SK-N-MC (cell line): Measurements from ENCODE around the gene RNF213.
"Not testable (repeated sequence)": the region's sequence is repeated elsewhere in the genome, so short reads cannot be mapped to it uniquely, and the experiment has no call there.

Experiments used
- DNase-seq: peaks from one replicate; pipeline ENCODE4 v3.0.0-alpha.2; 2011; ENCODE audit warnings: low read depth, low spot score
- H3K27ac ChIP-seq: fragments of 200-600 bp; sonication (generic); 2 replicates; pipeline ENCODE4 v1.5.1; 2016; ENCODE audit warnings: mixed run types
- H3K36me3 ChIP-seq: fragments of 200-600 bp; sonication (generic); 2 replicates; pipeline ENCODE4 v1.6.1; 2017; ENCODE audit warnings: antibody characterized with exemption, low read length, mixed read lengths; ENCODE audit not compliant: insufficient read depth
- H3K4me3 ChIP-seq: fragments of 200-600 bp; sonication (generic); 2 replicates; pipeline ENCODE4 v1.5.1; 2016
- H3K9ac ChIP-seq: fragments of 200-600 bp; sonication (generic); 2 replicates; pipeline ENCODE4 v1.8.0; 2017; ENCODE audit warnings: mixed run types, mixed read lengths; ENCODE audit not compliant: insufficient read length
- H3K9me3 ChIP-seq: fragments of 200-600 bp; sonication (generic); 2 replicates; pipeline ENCODE4 v1.6.1; 2017; ENCODE audit warnings: low read depth, mild to moderate bottlenecking, antibody characterized with exemption, low read length, moderate library complexity, mixed read lengths
- EZH2 ChIP-seq: fragments of 200-600 bp; sonication (generic); IDR thresholded peaks from one replicate; pipeline ENCODE4 v1.6.1; 2017; ENCODE audit warnings: antibody characterized with exemption
- FOXP2 ChIP-seq: optimal IDR thresholded peaks from 2 replicates; pipeline ENCODE3; 2011; ENCODE audit warnings: mild to moderate bottlenecking, moderate library complexity; ENCODE audit not compliant: insufficient read depth; ENCODE audit errors: extremely low read length, control extremely low read depth
- POLR2AphosphoS5 ChIP-seq: IDR thresholded peaks from 2 replicates; pipeline ENCODE4 v1.6.1; 2012; ENCODE audit warnings: mild to moderate bottlenecking, low read depth, low read length, borderline replicate concordance

RNF213 gene

DNA sequence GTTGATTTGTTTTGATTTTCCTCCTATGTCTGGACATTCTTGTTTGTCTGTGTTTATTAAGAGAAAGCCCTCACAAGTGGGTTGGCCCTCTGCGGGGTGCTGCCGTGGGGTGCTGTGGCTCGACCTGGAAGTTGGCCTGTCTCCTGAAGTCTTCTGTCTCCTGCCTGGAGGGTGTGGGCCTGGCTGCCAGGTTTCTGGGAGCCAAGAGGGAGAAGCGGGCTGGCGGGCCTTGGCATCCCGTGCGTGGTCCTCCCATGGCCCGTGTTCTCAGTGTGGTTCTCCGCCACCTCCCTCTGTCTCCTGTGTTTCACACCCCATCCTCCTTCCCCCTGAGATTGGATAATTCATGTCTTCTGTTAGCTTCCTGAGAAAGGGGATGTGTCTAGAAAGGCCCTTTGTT lies 69.6 kb downstream of the RNF213 start:
- Histone ChIP-seq H3K27ac (no peak overlapping the region), H3K9ac (no peak overlapping the region), H3K4me3 (no peak overlapping the region), H3K36me3 (peaks cover 10% of the 10 kb centered on the region; the same call in 1 of the 2 replicates), H3K9me3 (no peaks in the 10 kb centered on the region)
- TF ChIP-seq EZH2 (no peak), FOXP2 (no peak), POLR2AphosphoS5 (no peak)
- DNase-seq: no peak

DNA sequence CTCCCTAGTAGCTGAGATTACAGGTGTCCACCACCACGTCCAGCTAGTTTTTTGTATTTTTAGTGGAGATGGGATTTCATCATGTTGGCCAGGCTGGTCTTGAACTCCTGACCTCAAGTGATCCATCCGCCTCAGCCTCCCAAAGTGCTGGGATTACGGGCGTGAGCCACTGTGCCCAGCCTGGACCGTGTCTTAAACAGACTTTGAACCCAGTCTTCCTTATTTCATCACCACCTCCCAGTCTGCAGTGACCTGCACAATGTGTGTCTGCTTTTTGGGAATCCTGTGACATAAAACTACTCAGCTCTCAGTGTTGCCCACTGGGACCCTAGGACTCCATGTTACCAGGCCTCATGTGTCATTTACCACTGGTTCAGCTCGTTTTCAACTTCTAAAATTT lies 70.3 kb downstream of the RNF213 start:
- DNase-seq, H3K9ac ChIP-seq, H3K4me3 ChIP-seq, H3K9me3 ChIP-seq, H3K27ac ChIP-seq: not testable (repeated sequence)
- peaks cover 10% of the 10 kb centered on the region; the same call in 1 of the 2 replicates for H3K36me3 ChIP-seq

DNA sequence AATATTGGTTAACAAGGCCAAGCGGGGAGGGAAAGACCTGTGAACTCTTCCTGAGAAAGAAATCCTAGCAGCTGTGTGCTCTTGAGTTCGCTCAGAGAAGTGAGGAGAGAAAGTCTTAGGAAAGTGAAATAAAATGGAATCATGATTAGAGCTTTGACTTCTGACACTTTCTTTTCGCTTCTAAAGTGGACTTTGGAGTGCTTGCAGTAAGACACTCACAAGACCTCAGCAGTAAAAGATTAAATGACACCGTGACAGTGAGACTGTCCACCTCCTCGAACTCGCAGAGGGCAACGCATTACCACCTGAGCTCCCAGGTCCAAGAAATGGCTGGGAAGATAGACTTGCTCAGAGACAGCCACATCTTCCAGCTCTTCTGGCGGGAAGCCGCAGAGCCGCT lies 71.2 kb downstream of the RNF213 start:
- no peak for DNase-seq
- Histone ChIP-seq H3K36me3 (peaks cover 14% of the 10 kb centered on the region; the same call in 1 of the 2 replicates), H3K9ac (no peak overlapping the region), H3K4me3 (no peak overlapping the region), H3K27ac (no peak overlapping the region), H3K9me3 (no peaks in the 10 kb centered on the region)
- TF ChIP-seq EZH2: no peak
- TF ChIP-seq POLR2AphosphoS5: no peak
- TF ChIP-seq FOXP2: no peak

GRCh38 chr17:80337195-80337895 lies 76.7 kb downstream of the RNF213 start:
- H3K36me3 ChIP-seq: peaks cover 9% of the 10 kb centered on the region; the same call in 1 of the 2 replicates
- no peak for DNase-seq

DNA sequence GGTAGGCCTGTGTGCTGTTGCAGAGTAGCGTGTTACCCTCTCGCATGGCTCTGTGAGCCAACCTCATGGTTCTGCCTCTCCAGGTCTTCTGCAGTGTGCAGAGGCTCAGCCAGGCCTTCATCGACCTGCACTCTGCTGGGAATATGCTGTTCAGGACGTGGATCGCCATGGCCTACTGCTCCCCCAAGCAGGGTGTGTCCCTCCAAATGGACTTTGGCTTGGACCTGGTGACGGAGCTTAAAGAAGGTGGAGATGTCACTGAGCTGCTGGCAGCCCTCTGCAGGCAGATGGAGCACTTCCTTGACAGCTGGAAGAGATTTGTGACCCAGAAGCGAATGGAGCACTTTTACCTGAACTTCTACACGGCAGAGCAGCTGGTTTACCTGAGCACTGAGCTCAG lies 78.5 kb downstream of the RNF213 start:
- DNase-seq: no peak
- H3K27ac ChIP-seq: no peak overlapping the region
- no peak overlapping the region for H3K9ac ChIP-seq
- no peaks in the 10 kb centered on the region for H3K9me3 ChIP-seq
- peaks cover 17% of the 10 kb centered on the region; the same call in 1 of the 2 replicates for H3K36me3 ChIP-seq
- no peak overlapping the region for H3K4me3 ChIP-seq
- TF ChIP-seq EZH2 (no peak), FOXP2 (no peak), POLR2AphosphoS5 (no peak)

More at GRCh38 chr17:80337195-80337895, 76.7 kb downstream of the RNF213 start:
- Histone ChIP-seq H3K27ac (no peak overlapping the region), H3K4me3 (no peak overlapping the region), H3K9me3 (no peaks in the 10 kb centered on the region), H3K9ac (no peak overlapping the region)
- TF ChIP-seq FOXP2: no peak
- TF ChIP-seq POLR2AphosphoS5: no peak
- no peak for TF ChIP-seq EZH2

DNA sequence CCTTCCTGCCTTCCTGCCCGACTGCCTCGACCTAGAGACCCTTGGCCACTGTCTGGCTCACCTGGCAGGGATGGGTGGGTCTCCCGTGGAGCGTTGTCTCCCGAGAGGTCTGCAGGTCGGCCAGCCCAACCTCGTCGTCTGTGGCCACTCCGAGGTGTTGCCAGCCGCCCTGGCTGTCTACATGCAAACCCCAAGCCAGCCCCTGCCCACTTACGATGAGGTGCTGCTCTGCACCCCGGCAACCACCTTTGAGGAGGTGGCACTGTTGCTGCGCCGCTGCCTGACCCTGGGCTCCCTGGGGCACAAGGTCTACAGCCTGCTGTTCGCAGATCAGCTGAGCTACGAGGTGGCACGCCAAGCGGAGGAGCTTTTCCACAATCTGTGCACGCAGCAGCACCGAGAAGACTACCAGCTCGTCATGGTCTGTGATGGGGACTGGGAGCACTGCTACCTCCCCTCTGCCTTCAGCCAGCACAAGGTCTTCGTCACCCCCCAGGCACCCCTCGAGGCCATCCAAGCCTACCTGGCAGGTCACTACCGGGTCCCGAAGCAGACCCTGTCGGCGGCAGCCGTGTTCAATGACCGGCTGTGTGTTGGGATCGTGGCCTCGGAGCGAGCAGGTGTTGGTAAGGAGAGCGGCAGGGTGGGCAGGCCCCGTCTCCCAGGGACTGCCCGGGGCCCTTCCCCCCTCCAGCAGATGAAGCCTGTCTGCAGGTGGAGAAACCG lies 79.2 kb downstream of the RNF213 start:
- H3K9ac ChIP-seq: no peak overlapping the region
- H3K36me3 ChIP-seq: peaks cover 22% of the 10 kb centered on the region

GRCh38 chr17:80345321-80345720 lies 84.7 kb downstream of the RNF213 start:
- Histone ChIP-seq H3K27ac (no peak overlapping the region), H3K4me3 (no peak overlapping the region), H3K9ac (no peak overlapping the region), H3K36me3 (peaks cover 41% of the 10 kb centered on the region), H3K9me3 (no peaks in the 10 kb centered on the region)
- DNase-seq: no peak
- TF ChIP-seq EZH2 (no peak), FOXP2 (no peak), POLR2AphosphoS5 (no peak)

More for the DNA sequence above, 79.2 kb downstream of the RNF213 start:
- H3K27ac ChIP-seq: no peak overlapping the region
- H3K4me3 ChIP-seq: no peak overlapping the region
- DNase-seq: no peak
- TF ChIP-seq EZH2 (no peak), FOXP2 (no peak), POLR2AphosphoS5 (no peak)
- H3K9me3 ChIP-seq: no peaks in the 10 kb centered on the region

DNA sequence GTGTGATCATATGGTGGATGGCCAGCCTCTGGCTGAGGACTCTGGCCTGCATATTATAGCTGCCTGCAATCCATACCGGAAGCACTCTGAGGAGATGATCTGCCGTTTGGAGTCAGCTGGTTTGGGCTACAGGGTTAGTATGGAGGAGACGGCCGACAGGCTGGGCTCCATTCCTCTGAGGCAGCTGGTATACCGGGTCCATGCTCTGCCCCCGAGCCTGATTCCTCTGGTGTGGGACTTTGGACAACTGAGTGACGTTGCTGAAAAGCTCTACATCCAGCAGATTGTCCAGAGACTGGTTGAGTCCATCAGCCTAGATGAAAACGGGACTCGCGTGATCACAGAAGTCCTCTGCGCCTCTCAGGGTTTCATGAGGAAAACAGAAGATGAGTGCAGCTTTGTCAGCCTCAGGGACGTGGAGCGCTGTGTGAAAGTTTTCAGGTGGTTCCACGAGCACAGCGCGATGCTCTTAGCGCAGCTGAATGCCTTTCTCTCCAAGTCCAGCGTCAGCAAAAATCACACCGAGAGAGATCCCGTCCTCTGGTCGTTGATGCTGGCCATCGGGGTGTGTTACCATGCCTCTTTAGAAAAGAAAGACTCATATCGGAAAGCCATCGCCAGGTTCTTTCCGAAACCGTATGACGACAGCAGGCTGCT lies 85.3 kb downstream of the RNF213 start:
- Histone ChIP-seq H3K4me3 (no peak overlapping the region), H3K9ac (no peak overlapping the region), H3K27ac (no peak overlapping the region), H3K9me3 (no peaks in the 10 kb centered on the region), H3K36me3 (peaks cover 43% of the 10 kb centered on the region)
- no peak for DNase-seq
- TF ChIP-seq FOXP2: no peak
- no peak for TF ChIP-seq POLR2AphosphoS5
- no peak for TF ChIP-seq EZH2
